ENCODE measurements around the gene CCDC192. TPM values are rescaled to one million over a fixed set of nuclear protein-coding genes. Genes with fewer than 3 reads are reported as not detected.

The CCDC192 gene
- polyA plus RNA-seq, 2 of the 4 experiments (the other 2 are of a cell fraction), result not detected

DNA sequence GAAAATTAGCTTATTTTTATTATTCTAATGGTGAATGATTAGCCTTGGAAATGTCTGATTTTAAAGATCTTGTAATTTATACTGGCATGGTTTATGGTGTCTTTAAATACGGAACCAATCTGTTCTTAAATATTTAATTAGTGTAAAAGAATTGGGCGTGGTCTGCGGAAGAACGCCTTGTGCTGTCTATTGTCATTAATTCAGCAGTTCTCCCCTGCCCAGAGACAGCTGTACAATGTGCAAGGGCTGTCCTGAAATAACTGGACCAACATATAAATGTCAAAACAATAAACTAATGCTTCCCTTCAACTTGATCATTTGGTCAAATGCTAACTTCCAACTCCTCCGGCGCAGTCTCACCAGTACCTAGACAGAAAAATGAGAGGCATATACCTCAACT is 124.3 kb downstream of the CCDC192 start:
- ChIA-PET POLR2A (no interaction called here), CTCF (no interaction called here)
- 93% methylated on average over 6 of the region's 6 CpGs for WGBS (ENCODE audit: missing lambda C conversion rate)
- FAIRE-seq, result no peak
- Histone ChIP-seq H3K4me3 (no peak overlapping the region), H3K9me3 (no peaks in the 10 kb centered on the region), H3K27ac (no peak overlapping the region), H3K4me1 (no peaks in the 10 kb centered on the region), H3K4me2 (no peak overlapping the region)
- ATAC-seq, result no peak
- TF ChIP-seq ATOH8 (CRISPR knock-in tag; IDR thresholded peaks at IDR 0.05; ENCODE audit: low read depth), result no peak
- no peak for TF ChIP-seq EP300 (IDR thresholded peaks at IDR 0.05)
- TF ChIP-seq EHMT2 (IDR thresholded peaks at IDR 0.05; ENCODE audit: low read depth), result no peak
- TF ChIP-seq POLR2A (IDR thresholded peaks at IDR 0.05; ENCODE audit: low read length), result no peak
- no peak for TF ChIP-seq BHLHE40 (IDR thresholded peaks at IDR 0.05; ENCODE audit: low read depth, low read length)
- no peak for TF ChIP-seq TP53 (CRISPR knock-in tag; IDR thresholded peaks at IDR 0.05)
- TF ChIP-seq KDM1A (IDR thresholded peaks at IDR 0.05; ENCODE audit: low read depth), result no peak
- no peak for TF ChIP-seq NR3C1 (IDR thresholded peaks at IDR 0.05)
- no peak for TF ChIP-seq SREBF2 (IDR thresholded peaks at IDR 0.05)
- TF ChIP-seq, protein P1, sequence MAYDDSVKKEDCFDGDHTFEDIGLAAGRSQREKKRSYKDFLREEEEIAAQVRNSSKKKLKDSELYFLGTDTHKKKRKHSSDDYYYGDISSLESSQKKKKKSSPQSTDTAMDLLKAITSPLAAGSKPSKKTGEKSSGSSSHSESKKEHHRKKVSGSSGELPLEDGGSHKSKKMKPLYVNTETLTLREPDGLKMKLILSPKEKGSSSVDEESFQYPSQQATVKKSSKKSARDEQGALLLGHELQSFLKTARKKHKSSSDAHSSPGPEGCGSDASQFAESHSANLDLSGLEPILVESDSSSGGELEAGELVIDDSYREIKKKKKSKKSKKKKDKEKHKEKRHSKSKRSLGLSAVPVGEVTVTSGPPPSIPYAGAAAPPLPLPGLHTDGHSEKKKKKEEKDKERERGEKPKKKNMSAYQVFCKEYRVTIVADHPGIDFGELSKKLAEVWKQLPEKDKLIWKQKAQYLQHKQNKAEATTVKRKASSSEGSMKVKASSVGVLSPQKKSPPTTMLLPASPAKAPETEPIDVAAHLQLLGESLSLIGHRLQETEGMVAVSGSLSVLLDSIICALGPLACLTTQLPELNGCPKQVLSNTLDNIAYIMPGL (CRISPR knock-in tag; IDR thresholded peaks at IDR 0.05; ENCODE audit: borderline replicate concordance), result no peak
- TF ChIP-seq ZSCAN20 (CRISPR knock-in tag; IDR thresholded peaks at IDR 0.05), result no peak
- no peak for TF ChIP-seq HOXB13 (CRISPR knock-in tag; IDR thresholded peaks at IDR 0.05; ENCODE audit: low read depth)
- TF ChIP-seq CHD4 (IDR thresholded peaks at IDR 0.05; ENCODE audit: borderline replicate concordance), result no peak
- no peak for TF ChIP-seq JUN (IDR thresholded peaks at IDR 0.05)
- no peak for TF ChIP-seq E2F6 (IDR thresholded peaks at IDR 0.05; ENCODE audit: borderline replicate concordance, low read depth)
- TF ChIP-seq EHF (CRISPR knock-in tag; IDR thresholded peaks at IDR 0.05), result no peak
- no peak for TF ChIP-seq CEBPB (IDR thresholded peaks at IDR 0.05)
- no peak for TF ChIP-seq HDAC2 (IDR thresholded peaks at IDR 0.05)
- no peak for TF ChIP-seq PBX3 (IDR thresholded peaks at IDR 0.05)
- DNase-seq (ENCODE audit: low read depth in 1 of 2, low spot score in 1 of 2), result no peak

- CTCF ChIA-PET, result interaction anchor here (1.2 kb wide), 1 partner anchor 12 kb away, joined by 3 read pairs; no protein-coding TSS in a partner anchor
- WGBS (ENCODE audit: missing lambda C conversion rate), result 74% methylated on average over 3 of the region's 3 CpGs
- TF ChIP-seq BHLHE40 (IDR thresholded peaks at IDR 0.05; ENCODE audit: low read depth, low read length) (no peak), NR3C1 (IDR thresholded peaks at IDR 0.05) (no peak)
- TF ChIP-seq, protein P1 (CRISPR knock-in tag; IDR thresholded peaks at IDR 0.05; ENCODE audit: borderline replicate concordance), result no peak
- ATAC-seq (no peak), FAIRE-seq (no peak), DNase-seq (ENCODE audit: low read depth in 1 of 2, low spot score in 1 of 2) (no peak)
- peaks cover 18% of the 10 kb centered on the region; the same call in 2 of the 3 replicates for H3K4me1 ChIP-seq
- no peak overlapping the region for H3K4me3 ChIP-seq
- no peaks in the 10 kb centered on the region for H3K9me3 ChIP-seq
- no peak overlapping the region for H3K27ac ChIP-seq
- POLR2A ChIA-PET, result no interaction called here
- H3K4me2 ChIP-seq, result no peak overlapping the region
These were observed 127.0 kb downstream of the CCDC192 start for GRCh38 chr5:127830157-127830556.
